Breast epithelium (tissue), 4 donors: ENCODE data around the gene UBTD2. TPM values are rescaled to one million over a fixed set of nuclear protein-coding genes. Genes with fewer than 3 reads are reported as not detected.

Source experiments
- DNase-seq, 2 donors: peaks; one replicate each; pipeline ENCODE4 v3.0.0-alpha.2; 2019; ENCODE audit warnings: low spot score in 2 of 2
- H3K27ac ChIP-seq, 2 donors: fragments of 200-600 bp; sonication (generic) in 1 of 2; one replicate each; pipeline ENCODE4 v1.5.1; 2016 to 2019; ENCODE audit warnings: mild to moderate bottlenecking in 1 of 2
- H3K27me3 ChIP-seq, 2 donors: fragments of 200-600 bp; sonication (generic) in 1 of 2; one replicate each; pipeline versions ENCODE4 v1.5.1 to v1.6.0; 2017 to 2019; ENCODE audit warnings: control low read depth in 1 of 2, mild to moderate bottlenecking in 1 of 2
- H3K36me3 ChIP-seq: fragments of 200-600 bp; one replicate; pipeline ENCODE4 v1.5.1; 2019
- H3K4me1 ChIP-seq, 2 donors: fragments of 200-600 bp; sonication (generic); one replicate each; pipeline ENCODE4 v1.5.1; 2016 to 2019; ENCODE audit warnings: control low read depth in 1 of 2
- H3K4me3 ChIP-seq, 3 donors: fragments of 200-600 bp; sonication (generic); 1 replicate in 2 of 3; 2 replicates in 1 of 3; pipeline ENCODE4 v1.5.1; 2016 to 2019; ENCODE audit warnings: mild to moderate bottlenecking in 3 of 3, moderate library complexity in 2 of 3
- H3K9me3 ChIP-seq, 2 donors: fragments of 200-600 bp; sonication (generic) in 1 of 2; one replicate each; pipeline ENCODE4 v1.5.1; 2016 to 2019; ENCODE audit warnings: control low read depth in 1 of 2
- CTCF ChIP-seq, 3 donors: fragments of 450-650 bp; IDR thresholded peaks; one replicate each; pipeline ENCODE4 v1.5.1; 2016 to 2017; ENCODE audit warnings: antibody characterized with exemption in 3 of 3, mild to moderate bottlenecking in 3 of 3, moderate library complexity in 3 of 3
- POLR2A ChIP-seq: fragments of 450-650 bp; IDR thresholded peaks from one replicate; pipeline ENCODE4 v1.6.1; 2016; ENCODE audit warnings: antibody characterized with exemption, mild to moderate bottlenecking, moderate library complexity
- POLR2AphosphoS5 ChIP-seq, 3 donors: sonication (generic); formaldehyde crosslinking; IDR thresholded peaks; one replicate each; pipeline ENCODE4 v1.6.1; 2017; ENCODE audit warnings: antibody characterized with exemption in 3 of 3
- intact Hi-C: fragments of 100-400 bp; cut with DNase I; formaldehyde crosslinking; loops from one replicate; pipeline ENCODE4 v1.15.1; 2023; ENCODE audit warnings: low total_unique reads
- total RNA-seq, 3 donors: library from RNA; depleted of rRNA; stranded (reverse); fragments of >200 nt; gene quantifications; one replicate each; pipeline ENCODE4 v1.1.0, GENCODE V29; 2016

The UBTD2 gene
- total RNA-seq, 3 donors from 2014 or later = 21.8 to 32.3 (median 27.9) TPM

GRCh38 chr5:172234031-172234430 lies 49.5 kb downstream of the UBTD2 start:
- TF ChIP-seq POLR2A (no peak), CTCF (IDR thresholded peaks at IDR 0.05) (no peak), POLR2AphosphoS5 (IDR thresholded peaks at IDR 0.05) (no peak)
- Histone ChIP-seq H3K36me3 (no peaks in the 10 kb centered on the region), H3K27ac (no peak overlapping the region), H3K27me3 (no peaks in the 10 kb centered on the region), H3K4me1 (peaks cover 0 to 16% of the 10 kb centered on the region in 2 donors), H3K9me3 (no peaks in the 10 kb centered on the region), H3K4me3 (no peak overlapping the region)
- DNase-seq = no peak
- intact Hi-C loops = no loop called here

GRCh38 chr5:172229904-172230303 lies 53.7 kb downstream of the UBTD2 start:
- H3K27me3 ChIP-seq = no peaks in the 10 kb centered on the region
- DNase-seq = no peak
- H3K4me1 ChIP-seq = no peaks in the 10 kb centered on the region
- H3K36me3 ChIP-seq = no peaks in the 10 kb centered on the region
- intact Hi-C loops = no loop called here
- no peak overlapping the region for H3K27ac ChIP-seq
- no peaks in the 10 kb centered on the region for H3K9me3 ChIP-seq
- no peak overlapping the region for H3K4me3 ChIP-seq
- TF ChIP-seq CTCF (IDR thresholded peaks at IDR 0.05) (no peak), POLR2A (no peak), POLR2AphosphoS5 (IDR thresholded peaks at IDR 0.05) (no peak)

- TF ChIP-seq POLR2A (no peak), POLR2AphosphoS5 (IDR thresholded peaks at IDR 0.05) (no peak), CTCF (IDR thresholded peaks at IDR 0.05) (no peak)
Observed at GRCh38 chr5:172224996-172225395, 58.6 kb downstream of the UBTD2 start.

GRCh38 chr5:172223901-172224873 lies 59.4 kb downstream of the UBTD2 start:
- H3K4me1 ChIP-seq = no peaks in the 10 kb centered on the region
- no peak overlapping the region for H3K4me3 ChIP-seq
- no peak for DNase-seq
- no peak overlapping the region for H3K27ac ChIP-seq
- no peaks in the 10 kb centered on the region for H3K27me3 ChIP-seq
- H3K36me3 ChIP-seq = no peaks in the 10 kb centered on the region
- TF ChIP-seq POLR2AphosphoS5 (IDR thresholded peaks at IDR 0.05) (no peak), POLR2A (no peak), CTCF (IDR thresholded peaks at IDR 0.05) (no peak)
- no peaks in the 10 kb centered on the region for H3K9me3 ChIP-seq
- intact Hi-C loops = no loop called here

More at GRCh38 chr5:172224996-172225395, 58.6 kb downstream of the UBTD2 start:
- no peak overlapping the region for H3K27ac ChIP-seq
- H3K36me3 ChIP-seq = no peaks in the 10 kb centered on the region
- DNase-seq = no peak
- H3K9me3 ChIP-seq = no peaks in the 10 kb centered on the region
- H3K4me1 ChIP-seq = no peaks in the 10 kb centered on the region
- H3K4me3 ChIP-seq = no peak overlapping the region
- H3K27me3 ChIP-seq = no peaks in the 10 kb centered on the region
- intact Hi-C loops = no loop called here

- H3K4me3 ChIP-seq = no peak overlapping the region
- intact Hi-C loops = no loop called here
- H3K27me3 ChIP-seq = no peaks in the 10 kb centered on the region
- no peaks in the 10 kb centered on the region for H3K9me3 ChIP-seq
- DNase-seq = no peak
- no peaks in the 10 kb centered on the region for H3K36me3 ChIP-seq
- H3K27ac ChIP-seq = no peak overlapping the region
- TF ChIP-seq CTCF (IDR thresholded peaks at IDR 0.05) (no peak), POLR2AphosphoS5 (IDR thresholded peaks at IDR 0.05) (no peak), POLR2A (no peak)
- H3K4me1 ChIP-seq = no peaks in the 10 kb centered on the region
Observed at GRCh38 chr5:172219296-172219695, 64.3 kb downstream of the UBTD2 start.
